HFFc6 (cell line): ENCODE data around the gene CNPY2. TPM values are rescaled to one million over a fixed set of nuclear protein-coding genes. Genes with fewer than 3 reads are reported as not detected.
"Not testable (repeated sequence)": the region's sequence is repeated elsewhere in the genome, so short reads cannot be mapped to it uniquely, and the experiment has no call there.

ENCODE experiments used
- DNase-seq: peaks from one replicate; pipeline ENCODE4 v3.0.0-alpha.2; 2018
- H3K27ac Mint-ChIP-seq: 2 replicates; pipeline ENCODE4 v1.8.0; 2020; ENCODE audit warnings: mild to moderate bottlenecking, mixed read lengths
- H3K27me3 Mint-ChIP-seq: 2 replicates; pipeline ENCODE4 v1.8.0; 2021; ENCODE audit warnings: mild to moderate bottlenecking, moderate library complexity, mixed read lengths; ENCODE audit not compliant: insufficient read depth
- H3K36me3 Mint-ChIP-seq: 2 replicates; pipeline ENCODE4 v1.8.0; 2021; ENCODE audit warnings: low read depth, mixed read lengths
- H3K4me1 Mint-ChIP-seq: 2 replicates; pipeline ENCODE4 v1.8.0; 2020; ENCODE audit warnings: low read depth, mixed read lengths
- H3K4me3 Mint-ChIP-seq: 2 replicates; pipeline ENCODE4 v1.8.0; 2020; ENCODE audit warnings: mild to moderate bottlenecking, moderate library complexity, mixed read lengths
- H3K9me3 Mint-ChIP-seq: 2 replicates; pipeline ENCODE4 v1.8.0; 2020; ENCODE audit warnings: mild to moderate bottlenecking, mixed read lengths
- total RNA-seq, 6 experiments: library from RNA; stranded (reverse); fragmentation: NEBNext Ultra II Directional; extraction: Animal tissue kit (Norgen Biotek cat#: 25700); gene quantifications; 2 replicates in 1 of 6; 3 replicates in 5 of 6; pipeline ENCODE4 v1.2.3, GENCODE V29; 2021
- TF ChIP-seq, protein P1 (sequence below): fragments of 200-600 bp; sonication (generic); IDR thresholded peaks from 2 replicates; pipeline ENCODE4 v1.5.0; 2021; ENCODE audit warnings: antibody characterized with exemption, mild to moderate bottlenecking

The CNPY2 gene
- total RNA-seq, 6 experiments from 2014 or later: 177 to 275 (median 188) TPM

DNA sequence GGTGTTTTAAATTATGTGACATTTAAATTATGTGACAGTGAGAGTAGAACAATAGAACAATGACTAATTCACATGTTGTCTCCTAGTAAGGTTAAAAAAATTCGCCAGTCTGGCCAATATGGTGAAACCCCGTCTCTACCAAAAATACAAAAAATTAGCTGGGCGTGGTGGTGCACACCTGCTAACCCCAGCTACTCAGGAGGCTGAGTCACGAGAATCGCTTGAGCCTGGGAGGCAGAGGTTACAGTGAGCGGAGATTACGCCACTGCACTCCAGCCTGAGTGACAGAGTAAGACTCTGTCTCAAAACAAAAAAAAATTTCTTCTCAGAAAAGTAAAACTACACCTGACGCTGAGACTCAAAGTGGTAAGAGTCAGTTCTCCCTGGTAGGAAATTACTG, 18.4 kb downstream of the CNPY2 start:
- TF ChIP-seq, protein P1, sequence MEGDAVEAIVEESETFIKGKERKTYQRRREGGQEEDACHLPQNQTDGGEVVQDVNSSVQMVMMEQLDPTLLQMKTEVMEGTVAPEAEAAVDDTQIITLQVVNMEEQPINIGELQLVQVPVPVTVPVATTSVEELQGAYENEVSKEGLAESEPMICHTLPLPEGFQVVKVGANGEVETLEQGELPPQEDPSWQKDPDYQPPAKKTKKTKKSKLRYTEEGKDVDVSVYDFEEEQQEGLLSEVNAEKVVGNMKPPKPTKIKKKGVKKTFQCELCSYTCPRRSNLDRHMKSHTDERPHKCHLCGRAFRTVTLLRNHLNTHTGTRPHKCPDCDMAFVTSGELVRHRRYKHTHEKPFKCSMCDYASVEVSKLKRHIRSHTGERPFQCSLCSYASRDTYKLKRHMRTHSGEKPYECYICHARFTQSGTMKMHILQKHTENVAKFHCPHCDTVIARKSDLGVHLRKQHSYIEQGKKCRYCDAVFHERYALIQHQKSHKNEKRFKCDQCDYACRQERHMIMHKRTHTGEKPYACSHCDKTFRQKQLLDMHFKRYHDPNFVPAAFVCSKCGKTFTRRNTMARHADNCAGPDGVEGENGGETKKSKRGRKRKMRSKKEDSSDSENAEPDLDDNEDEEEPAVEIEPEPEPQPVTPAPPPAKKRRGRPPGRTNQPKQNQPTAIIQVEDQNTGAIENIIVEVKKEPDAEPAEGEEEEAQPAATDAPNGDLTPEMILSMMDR: no peak
- Mint-ChIP-seq H3K27me3 (no peaks in the 10 kb centered on the region; the same call in none of the 2 replicates), H3K4me1 (peaks cover 48% of the 10 kb centered on the region), H3K27ac (no peak overlapping the region; the same call in 1 of the 2 replicates), H3K9me3 (no peaks in the 10 kb centered on the region), H3K4me3 (0 out of 2 replicates have a peak overlapping the region, but pooled peaks have one; percentile 41), H3K36me3 (peaks cover 18% of the 10 kb centered on the region)
- no peak for DNase-seq

DNA sequence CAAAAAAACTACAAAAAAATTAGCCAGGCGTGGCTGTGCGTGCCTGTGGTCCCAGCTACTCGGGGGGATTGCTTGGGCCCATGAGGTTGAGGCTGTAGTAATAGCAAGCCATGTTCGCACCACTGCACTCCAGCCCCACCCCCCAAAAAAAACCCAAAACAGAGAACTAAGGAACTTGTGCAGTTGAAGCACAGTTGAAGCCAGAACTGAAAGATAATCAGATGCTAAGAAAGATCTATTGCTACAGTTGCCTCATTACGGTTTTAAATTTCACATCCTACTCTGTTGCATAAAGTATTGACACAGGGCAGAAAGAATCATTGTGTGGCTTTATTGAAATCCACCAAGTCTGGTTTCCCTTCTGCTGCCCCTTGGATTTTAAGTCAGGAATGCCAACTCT, 19.5 kb downstream of the CNPY2 start:
- peaks cover 41% of the 10 kb centered on the region for H3K4me1 Mint-ChIP-seq
- H3K27ac Mint-ChIP-seq: no peak overlapping the region; the same call in 1 of the 2 replicates
- no peak for DNase-seq
- no peaks in the 10 kb centered on the region for H3K9me3 Mint-ChIP-seq
- no peak overlapping the region for H3K4me3 Mint-ChIP-seq
- peaks cover 18% of the 10 kb centered on the region for H3K36me3 Mint-ChIP-seq
- H3K27me3 Mint-ChIP-seq: no peaks in the 10 kb centered on the region; the same call in 1 of the 2 replicates
- TF ChIP-seq, protein P1: no peak

DNA sequence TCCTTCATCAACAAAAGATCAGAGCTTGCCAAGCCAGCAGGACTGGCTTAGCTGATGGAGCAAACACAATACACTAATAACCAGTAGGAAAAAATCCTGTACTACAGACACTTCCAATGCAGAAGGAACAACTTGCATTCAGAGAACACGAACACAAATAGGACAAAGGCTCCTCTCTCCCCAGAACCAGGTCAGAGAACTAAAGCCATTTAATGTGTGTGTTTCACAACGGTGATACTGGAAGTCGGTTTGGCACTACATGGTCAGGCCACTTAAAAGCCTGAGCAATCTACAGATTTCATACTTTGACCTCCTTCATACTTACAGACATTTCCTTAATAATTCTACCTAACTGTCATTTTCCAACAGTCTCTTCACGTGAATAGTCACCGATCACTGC, 22.0 kb downstream of the CNPY2 start:
- Mint-ChIP-seq H3K27ac (no peak overlapping the region), H3K36me3 (peaks cover 18% of the 10 kb centered on the region), H3K9me3 (no peaks in the 10 kb centered on the region), H3K4me3 (no peak overlapping the region), H3K4me1 (peaks cover 28% of the 10 kb centered on the region), H3K27me3 (no peaks in the 10 kb centered on the region)
- TF ChIP-seq, protein P1: no peak
- no peak for DNase-seq

DNA sequence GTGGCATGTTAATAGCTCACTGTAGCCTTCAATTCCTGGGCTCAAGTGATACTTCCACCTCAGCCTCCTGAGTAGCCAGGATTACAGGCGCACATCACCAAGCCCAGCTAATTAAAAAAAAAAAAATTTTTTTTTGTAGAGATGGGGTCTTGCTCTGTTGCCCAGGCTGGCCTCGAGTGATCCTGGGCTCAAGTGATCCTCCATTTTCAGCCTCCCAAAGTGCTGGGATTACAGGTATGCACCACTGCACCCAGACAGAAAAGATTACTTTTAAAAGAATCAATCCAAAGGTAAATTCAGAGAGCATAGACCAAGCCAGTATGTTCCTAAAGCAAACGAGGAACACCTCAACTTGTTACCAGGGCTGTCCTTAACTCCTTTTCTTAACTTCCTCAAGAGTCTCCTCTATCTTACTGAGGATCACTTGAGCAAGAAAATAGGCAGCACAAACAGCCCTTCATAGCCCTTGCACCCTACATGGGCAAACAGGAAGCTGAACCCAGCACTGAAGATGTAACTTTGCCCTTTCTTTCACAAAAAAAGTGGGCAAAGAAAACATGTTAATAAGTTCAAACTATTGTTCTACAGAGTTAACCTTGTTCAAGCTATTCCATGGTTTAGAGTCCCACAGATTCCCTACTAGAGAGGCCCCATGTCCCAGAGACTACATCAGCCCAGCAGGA, 26.9 kb downstream of the CNPY2 start:
- Mint-ChIP-seq H3K27me3 (no peaks in the 10 kb centered on the region), H3K4me3 (no peak overlapping the region), H3K4me1 (peaks cover 5% of the 10 kb centered on the region; the same call in 1 of the 2 replicates), H3K9me3 (no peaks in the 10 kb centered on the region), H3K27ac (no peak overlapping the region; the same call in 1 of the 2 replicates), H3K36me3 (peaks cover 14% of the 10 kb centered on the region)
- no peak for DNase-seq
- TF ChIP-seq, protein P1: no peak

DNA sequence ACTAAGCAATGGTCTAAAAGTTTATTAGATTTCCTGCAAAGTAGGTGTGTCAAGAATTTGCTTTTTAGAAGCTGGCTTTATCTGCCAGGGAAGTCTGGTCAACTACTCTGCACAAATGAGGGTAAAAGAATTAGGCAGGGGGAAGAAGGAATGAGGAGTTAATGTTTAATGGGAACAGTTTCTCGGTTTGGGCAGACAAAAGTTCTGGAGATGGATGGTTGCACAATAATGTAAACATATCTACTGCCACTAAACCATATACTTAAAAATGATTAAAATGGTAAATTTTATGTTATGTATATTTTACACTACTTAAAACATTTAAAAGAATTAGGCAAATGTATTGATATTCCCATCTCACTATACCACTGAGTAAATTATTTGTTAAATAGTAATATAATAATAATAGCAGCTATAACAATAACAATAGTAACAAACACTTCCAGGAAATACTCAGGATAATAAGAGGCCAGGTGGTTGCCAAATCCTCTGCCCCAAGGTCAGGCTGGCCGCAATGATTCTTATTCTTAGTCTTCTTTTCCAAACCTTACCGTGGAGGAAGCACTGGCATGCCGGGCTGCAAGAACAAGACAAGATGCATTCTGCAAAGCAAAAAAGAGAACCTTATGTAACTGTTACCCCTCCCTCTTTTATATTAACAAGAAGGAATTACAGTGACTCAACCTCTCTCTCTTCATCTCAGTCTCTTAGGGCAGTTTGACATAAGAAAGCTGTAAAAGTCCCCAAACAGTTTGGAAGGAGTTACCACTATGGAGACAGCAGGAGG, 29.6 kb downstream of the CNPY2 start:
- DNase-seq: no peak
- peaks cover under 1% of the 10 kb centered on the region; the same call in 1 of the 2 replicates for H3K4me1 Mint-ChIP-seq
- H3K9me3 Mint-ChIP-seq: no peaks in the 10 kb centered on the region
- TF ChIP-seq, protein P1: no peak
- H3K4me3 Mint-ChIP-seq: no peak overlapping the region
- peaks cover 30% of the 10 kb centered on the region for H3K36me3 Mint-ChIP-seq
- H3K27ac Mint-ChIP-seq: no peak overlapping the region
- no peaks in the 10 kb centered on the region for H3K27me3 Mint-ChIP-seq

DNA sequence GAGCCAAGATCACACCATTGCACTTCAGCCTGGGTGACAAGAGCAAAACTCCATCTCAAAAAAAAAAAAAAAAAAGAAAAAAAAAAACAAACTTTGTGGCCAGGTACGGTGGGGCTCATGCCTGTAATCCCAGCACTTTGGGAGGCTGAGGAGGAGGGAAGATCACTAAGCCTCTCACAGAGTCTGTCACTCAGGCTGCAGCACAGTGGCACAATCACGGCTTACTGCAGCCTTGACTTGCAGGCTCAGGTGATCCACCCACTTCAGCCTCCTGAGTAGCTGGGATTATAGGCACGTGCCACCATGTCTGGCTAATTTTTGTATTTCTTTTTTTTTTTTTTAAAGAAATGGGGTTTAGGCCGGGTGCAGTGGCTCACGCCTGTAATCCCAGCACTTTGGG, 31.5 kb downstream of the CNPY2 start:
- not testable (repeated sequence) for H3K9me3 Mint-ChIP-seq, H3K4me1 Mint-ChIP-seq, DNase-seq, H3K27me3 Mint-ChIP-seq, H3K4me3 Mint-ChIP-seq, H3K27ac Mint-ChIP-seq
- H3K36me3 Mint-ChIP-seq: peaks cover 36% of the 10 kb centered on the region
